GM12878 (cell line): ENCODE results near the gene ASIC3. TPM values are rescaled to one million over a fixed set of nuclear protein-coding genes. Genes with fewer than 3 reads are reported as not detected.

Experiments used
- ATAC-seq: fragments of 200-7000 bp; cut with Tn5 transposase; 3 replicates; pipeline ENCODE4 v1.9.1; 2020; ENCODE audit warnings: mild to moderate bottlenecking, moderate library complexity
- BruUV-seq: library from RNA; stranded (reverse); fragments of 400-500 nt; replicated peaks from 2 replicates; lab custom pipeline; 2021; lab: Mats Ljungman, UMichigan
- CTCF ChIA-PET: fragments of 300-600 bp; sonication (Branson Sonifier 250); formaldehyde crosslinking; extraction: SDS; loops from one replicate; lab custom pipeline; 2021; ENCODE audit warnings: inconsistent platforms; lab: Yijun Ruan, JAX
- POLR2A ChIA-PET: fragments of 350-600 bp; formaldehyde crosslinking; extraction: SDS; loops from one replicate; lab custom pipeline; 2021; ENCODE audit warnings: inconsistent platforms; lab: Charles Lee
- RAD21 ChIA-PET: fragments of 300-600 bp; sonication (Branson Sonifier 250); formaldehyde crosslinking; loops from one replicate; lab custom pipeline; 2023; ENCODE audit warnings: antibody characterized with exemption; ENCODE audit not compliant: unreplicated experiment; lab: Charles Lee
- SMC1A ChIA-PET: fragments of 300-600 bp; sonication (Branson Sonifier 250); formaldehyde crosslinking; loops from one replicate; lab custom pipeline; 2023; ENCODE audit not compliant: unreplicated experiment, uncharacterized antibody; lab: Charles Lee
- DNase-seq: peaks from one replicate; pipeline ENCODE4 v3.0.0-alpha.2; 2011; ENCODE audit warnings: low read depth, low spot score
- FAIRE-seq: peaks from 3 replicates; lab custom pipeline; 2011; peaks lifted over from hg19 to GRCh38; lab: Jason Lieb, UNC
- H2AFZ ChIP-seq: 2 replicates; pipeline ENCODE4 v1.6.0; 2011; ENCODE audit warnings: low read depth, low read length, control low read depth; ENCODE audit not compliant: control insufficient read depth
- H3K27ac ChIP-seq: 2 replicates; pipeline ENCODE4 v1.5.1; 2011; ENCODE audit warnings: control low read depth; ENCODE audit not compliant: control insufficient read depth, insufficient read depth
- H3K27me3 ChIP-seq, 2 experiments: replicated peaks in 1 of 2; 2 replicates each; pipeline versions ENCODE4 v1.6.0 to v1.6.1; 2011; ENCODE audit warnings: low read length in 1 of 2; ENCODE audit not compliant: control insufficient read depth in 2 of 2, insufficient read depth in 2 of 2
- H3K36me3 ChIP-seq, 2 experiments: 2 replicates each; pipeline ENCODE4 v1.5.1; 2011; ENCODE audit warnings: low read length in 1 of 2; ENCODE audit not compliant: control insufficient read depth in 2 of 2, insufficient read depth in 2 of 2
- H3K4me1 ChIP-seq: 2 replicates; pipeline ENCODE4 v1.6.1; 2011; ENCODE audit warnings: mild to moderate bottlenecking, low read length, moderate library complexity, mixed read lengths; ENCODE audit not compliant: control insufficient read depth, insufficient read depth
- H3K4me2 ChIP-seq: 2 replicates; pipeline ENCODE4 v1.6.0; 2011; ENCODE audit warnings: control low read depth; ENCODE audit not compliant: control insufficient read depth, insufficient read depth
- H3K4me3 ChIP-seq: fragments of 200-600 bp; sonication (generic); 2 replicates; pipeline ENCODE4 v1.5.1; 2016
- H3K79me2 ChIP-seq: 2 replicates; pipeline ENCODE4 v1.6.0; 2011; ENCODE audit warnings: low read length; ENCODE audit not compliant: control insufficient read depth, insufficient read depth
- H3K9ac ChIP-seq: 2 replicates; pipeline ENCODE4 v1.8.0; 2011; ENCODE audit warnings: low read length, control low read depth, mixed read lengths; ENCODE audit not compliant: control insufficient read depth, insufficient read depth
- H3K9me3 ChIP-seq: replicated peaks from 3 replicates; pipeline ENCODE4 v1.5.1; 2011; ENCODE audit warnings: mild to moderate bottlenecking, low read length; ENCODE audit not compliant: control insufficient read depth, insufficient read depth
- H4K20me1 ChIP-seq: 2 replicates; pipeline ENCODE4 v1.6.0; 2011; ENCODE audit not compliant: control insufficient read depth, insufficient read depth
- ATF3 ChIP-seq: IDR thresholded peaks from 2 replicates; pipeline ENCODE4 v1.6.1; 2011; ENCODE audit warnings: low read depth, mild to moderate bottlenecking, low read length, moderate library complexity, borderline replicate concordance; ENCODE audit errors: extremely low read depth
- BCL11A ChIP-seq: IDR thresholded peaks from 2 replicates; pipeline ENCODE4 v1.6.1; 2011; ENCODE audit warnings: low read depth, low read length
- CBFB ChIP-seq: IDR thresholded peaks from 2 replicates; pipeline ENCODE4 v1.6.1; 2016; ENCODE audit warnings: antibody characterized with exemption, low read depth
- CEBPZ ChIP-seq: fragments of 150-350 bp; IDR thresholded peaks from 2 replicates; pipeline ENCODE4 v1.6.1; 2016; ENCODE audit warnings: low read depth, low read length
- CREB1 ChIP-seq: IDR thresholded peaks from 2 replicates; pipeline ENCODE4 v1.6.1; 2012; ENCODE audit warnings: low read depth, mild to moderate bottlenecking, inconsistent platforms
- FOS ChIP-seq: IDR thresholded peaks from 3 replicates; pipeline ENCODE4 v1.6.1; 2011; ENCODE audit warnings: borderline replicate concordance; ENCODE audit not compliant: insufficient read length; ENCODE audit errors: extremely low read depth
- GABPA ChIP-seq: IDR thresholded peaks from 2 replicates; pipeline ENCODE4 v1.6.1; 2014; ENCODE audit warnings: antibody characterized with exemption, low read depth, mild to moderate bottlenecking, inconsistent platforms
- PAX5 ChIP-seq: IDR thresholded peaks from 2 replicates; pipeline ENCODE4 v1.6.1; 2011; ENCODE audit warnings: low read depth, low read length, borderline replicate concordance
- SIX5 ChIP-seq: IDR thresholded peaks from 2 replicates; pipeline ENCODE4 v1.6.1; 2011; ENCODE audit warnings: mild to moderate bottlenecking, low read depth, low read length, moderate library complexity; ENCODE audit not compliant: severe bottlenecking
- SMARCA5 ChIP-seq: fragments of 450-650 bp; IDR thresholded peaks from 2 replicates; pipeline ENCODE4 v1.6.1; 2017; ENCODE audit warnings: mild to moderate bottlenecking
- TCF12 ChIP-seq: IDR thresholded peaks from 2 replicates; pipeline ENCODE4 v1.6.1; 2011; ENCODE audit warnings: low read depth, mild to moderate bottlenecking, low read length
- YY1 ChIP-seq: IDR thresholded peaks from 2 replicates; pipeline ENCODE4 v1.6.1; 2011; ENCODE audit warnings: low read depth, mild to moderate bottlenecking, low read length
- ZNF384 ChIP-seq: IDR thresholded peaks from 2 replicates; pipeline ENCODE4 v1.6.1; 2012; ENCODE audit warnings: low read depth, mild to moderate bottlenecking, low read length, improper control_type of control experiment, borderline replicate concordance
- WGBS: methylation state at CpG from one replicate; pipeline ENCODE4 v1.1.6; 2016; ENCODE audit warnings: low lambda C conversion rate; ENCODE audit not compliant: insufficient replicate concordance, insufficient coverage; ENCODE audit errors: missing lambda C conversion rate; 5-methylcytosine and 5-hydroxymethylcytosine counted together
- in situ Hi-C: fragments of 300-500 bp; cut with MboI; formaldehyde crosslinking; loops from 9 replicates; pipeline ENCODE4 v1.14.3; 2018; ENCODE audit warnings: mixed read lengths
- intact Hi-C: fragments of 100-400 bp; cut with micrococcal nuclease; formaldehyde crosslinking; loops from one replicate; pipeline ENCODE4 v1.14.2; 2022; ENCODE audit not compliant: unreplicated experiment
- polyA plus RNA-seq, 11 experiments: library from polyadenylated mRNA; depleted of rRNA in 4 of 11; unstranded in 6 of 11; stranded (reverse) in 5 of 11; fragments of >200 nt; fragmentation: Nextera tagmentation in 4 of 11; fragmentation: Illumina TruSeq in 1 of 11; extraction: Ambion mirVana in 4 of 11; extraction: Trizol in 1 of 11; gene quantifications; 1 replicate in 1 of 11; 2 replicates in 10 of 11; pipeline versions ENCODE4 v1.2.1 to v1.2.3, GENCODE V29; 2011 to 2016; ENCODE audit warnings: inconsistent platforms in 2 of 11, missing spikeins in 2 of 11, low read depth in 1 of 11
- total RNA-seq, 4 experiments: library from RNA; depleted of rRNA in 3 of 4; stranded (reverse); fragments of >200 nt in 3 of 4; fragmentation: Illumina TruSeq in 1 of 4; extraction: Trizol in 1 of 4; gene quantifications; 2 replicates each; pipeline versions ENCODE4 v1.2.1 to v1.2.3, GENCODE V29; 2013 to 2021

ASIC3 gene
- total and polyA plus RNA-seq, 10 of the 15 experiments (the other 5 are each of a cell fraction or from before 2014, with no cell fraction given): 0.07 to 1.0 (median 0.44) TPM; not detected in 4

GRCh38 chr7:151046603-151047573, 1.4 kb upstream of the ASIC3 start:
- in situ Hi-C loops (no loop called here), intact Hi-C loops (no loop called here)
- no peaks in the 10 kb centered on the region for H3K4me1 ChIP-seq
- RAD21 ChIA-PET: no interaction called here
- DNase-seq (no peak), FAIRE-seq (no peak), ATAC-seq (no peak)
- no peaks in the 10 kb centered on the region for H3K79me2 ChIP-seq
- POLR2A ChIA-PET: no interaction called here
- CTCF ChIA-PET: no interaction called here
- no peak overlapping the region for H3K4me2 ChIP-seq
- no TSS peak for BruUV-seq
- no peak overlapping the region for H3K9ac ChIP-seq
- H2AFZ ChIP-seq: no peak overlapping the region
- 68% methylated on average over 14 of the region's 14 CpGs for WGBS
- H3K4me3 ChIP-seq: no peak overlapping the region
- H3K36me3 ChIP-seq: no peaks in the 10 kb centered on the region
- H3K27me3 ChIP-seq: no peaks in the 10 kb centered on the region; a peak in 1 of 4 replicates
- no peaks in the 10 kb centered on the region for H4K20me1 ChIP-seq
- H3K9me3 ChIP-seq: no peaks in the 10 kb centered on the region
- H3K27ac ChIP-seq: no peak overlapping the region
- SMC1A ChIA-PET: no interaction called here
- TF ChIP-seq SIX5 (no peak), BCL11A (no peak), CREB1 (no peak), ATF3 (no peak), SMARCA5 (no peak), GABPA (no peak), FOS (no peak), PAX5 (no peak), ZNF384 (no peak), CEBPZ (no peak), YY1 (no peak), CBFB (no peak), TCF12 (no peak)
- TF ChIP-seq, all 136 proteins: peak for 0
